ENCODE measurements around the gene POLR3F.
"Not testable (repeated sequence)": the region's sequence is repeated elsewhere in the genome, so short reads cannot be mapped to it uniquely, and the experiment has no call there.

Gene POLR3F

DNA sequence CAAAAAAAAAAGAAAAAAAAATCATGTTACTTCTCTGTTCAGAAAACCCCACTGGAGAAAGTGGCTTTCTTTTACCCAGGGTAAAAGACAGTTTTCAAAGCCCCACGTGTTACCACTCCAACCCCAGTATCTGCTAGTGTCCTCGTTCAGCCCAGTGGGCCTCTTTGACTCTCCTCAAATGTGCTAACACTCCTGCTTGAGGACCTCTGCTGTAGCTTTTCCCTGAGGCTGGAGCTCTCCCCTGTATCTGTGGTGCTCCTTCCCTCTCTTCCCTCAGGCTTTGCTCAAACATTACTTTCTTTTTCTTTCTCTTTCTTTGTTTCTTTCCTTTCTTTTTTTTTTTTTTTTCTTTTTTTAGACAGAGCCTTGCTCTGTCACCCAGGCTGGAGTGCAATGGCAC, 55.9 kb downstream of the POLR3F start:
- TF ChIP-seq ZFX (IDR thresholded peaks at IDR 0.05; ENCODE audit: borderline replicate concordance), result no peak
- TF ChIP-seq, protein P1, sequence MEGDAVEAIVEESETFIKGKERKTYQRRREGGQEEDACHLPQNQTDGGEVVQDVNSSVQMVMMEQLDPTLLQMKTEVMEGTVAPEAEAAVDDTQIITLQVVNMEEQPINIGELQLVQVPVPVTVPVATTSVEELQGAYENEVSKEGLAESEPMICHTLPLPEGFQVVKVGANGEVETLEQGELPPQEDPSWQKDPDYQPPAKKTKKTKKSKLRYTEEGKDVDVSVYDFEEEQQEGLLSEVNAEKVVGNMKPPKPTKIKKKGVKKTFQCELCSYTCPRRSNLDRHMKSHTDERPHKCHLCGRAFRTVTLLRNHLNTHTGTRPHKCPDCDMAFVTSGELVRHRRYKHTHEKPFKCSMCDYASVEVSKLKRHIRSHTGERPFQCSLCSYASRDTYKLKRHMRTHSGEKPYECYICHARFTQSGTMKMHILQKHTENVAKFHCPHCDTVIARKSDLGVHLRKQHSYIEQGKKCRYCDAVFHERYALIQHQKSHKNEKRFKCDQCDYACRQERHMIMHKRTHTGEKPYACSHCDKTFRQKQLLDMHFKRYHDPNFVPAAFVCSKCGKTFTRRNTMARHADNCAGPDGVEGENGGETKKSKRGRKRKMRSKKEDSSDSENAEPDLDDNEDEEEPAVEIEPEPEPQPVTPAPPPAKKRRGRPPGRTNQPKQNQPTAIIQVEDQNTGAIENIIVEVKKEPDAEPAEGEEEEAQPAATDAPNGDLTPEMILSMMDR (IDR thresholded peaks at IDR 0.05), result no peak
- H3K27ac ChIP-seq, result no peak overlapping the region

- TF ChIP-seq, protein P1 (IDR thresholded peaks at IDR 0.05), result no peak
- TF ChIP-seq ZFX (IDR thresholded peaks at IDR 0.05; ENCODE audit: borderline replicate concordance), result no peak
- no peak overlapping the region for H3K27ac ChIP-seq
These were observed 57.5 kb downstream of the POLR3F start for GRCh38 chr20:18524646-18525045.

- not testable (repeated sequence) for H3K27ac ChIP-seq
These were observed 59.6 kb downstream of the POLR3F start for GRCh38 chr20:18526761-18527160.

GRCh38 chr20:18527339-18527738, 60.1 kb downstream of the POLR3F start:
- TF ChIP-seq ZFX (IDR thresholded peaks at IDR 0.05; ENCODE audit: borderline replicate concordance), result no peak
- TF ChIP-seq, protein P1 (IDR thresholded peaks at IDR 0.05), result no peak
- no peak overlapping the region for H3K27ac ChIP-seq

GRCh38 chr20:18527836-18528235, 60.6 kb downstream of the POLR3F start:
- no peak for TF ChIP-seq ZFX (IDR thresholded peaks at IDR 0.05; ENCODE audit: borderline replicate concordance)
- TF ChIP-seq, protein P1 (IDR thresholded peaks at IDR 0.05), result no peak
- H3K27ac ChIP-seq, result no peak overlapping the region

GRCh38 chr20:18529041-18529440, 61.9 kb downstream of the POLR3F start:
- no peak for TF ChIP-seq ZFX (IDR thresholded peaks at IDR 0.05; ENCODE audit: borderline replicate concordance)
- TF ChIP-seq, protein P1 (IDR thresholded peaks at IDR 0.05), result no peak
- H3K27ac ChIP-seq, result no peak overlapping the region

GRCh38 chr20:18532626-18533025, 65.4 kb downstream of the POLR3F start:
- H3K27ac ChIP-seq, result no peak overlapping the region
- TF ChIP-seq, protein P1 (IDR thresholded peaks at IDR 0.05), result no peak
- no peak for TF ChIP-seq ZFX (IDR thresholded peaks at IDR 0.05; ENCODE audit: borderline replicate concordance)

- H3K27ac ChIP-seq, result no peak overlapping the region
- no peak for TF ChIP-seq ZFX (IDR thresholded peaks at IDR 0.05; ENCODE audit: borderline replicate concordance)
- TF ChIP-seq, protein P1 (IDR thresholded peaks at IDR 0.05), result no peak
These were observed 66.3 kb downstream of the POLR3F start for GRCh38 chr20:18533491-18533890.
